ENCODE results near the gene RERE.
A peak's percentile ranks its signal among the peaks of the same experiment; 100 is the strongest.

The RERE gene

DNA sequence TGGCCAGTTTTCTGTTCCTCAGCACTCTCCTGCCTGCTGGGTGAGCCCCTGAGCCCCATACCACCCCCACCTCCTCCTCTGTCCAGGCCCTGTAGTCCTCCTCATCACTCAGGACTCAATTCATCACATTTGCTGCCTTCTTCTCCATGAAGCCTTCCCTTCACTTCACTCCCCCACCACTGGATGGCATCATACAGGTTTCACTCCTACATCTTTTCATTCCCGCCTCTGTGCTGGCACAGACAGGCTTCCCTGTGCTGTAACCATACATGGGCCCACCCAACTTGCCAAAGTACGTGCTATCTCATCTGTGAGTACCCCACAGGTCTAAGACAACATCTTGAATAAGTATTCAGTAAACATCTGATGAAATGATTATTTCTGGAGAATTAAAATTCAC lies 442.6 kb downstream of the RERE start:
- H3K27ac ChIP-seq (ENCODE audit: extremely low read depth, low read depth, low read length) = no peak overlapping the region
- peaks cover 14% of the 10 kb centered on the region for H3K4me1 ChIP-seq (ENCODE audit: control insufficient read depth, insufficient read depth, low read length)
- H3K9me3 ChIP-seq (ENCODE audit: control insufficient read depth, insufficient read depth, low read depth, low read length) = no peaks in the 10 kb centered on the region
- POLR2A ChIA-PET = no interaction called here
- CTCF ChIA-PET = interaction anchor here (0.7 to 1.1 kb wide), 2 partner anchors 9 to 399 kb away, joined by 3 to 7 read pairs; no protein-coding TSS in a partner anchor
- H3K4me3 ChIP-seq (ENCODE audit: low read depth, low read length) = no peak overlapping the region
- H3K36me3 ChIP-seq (ENCODE audit: control insufficient read depth in 2 of 2, insufficient read depth in 1 of 2, low read length in 2 of 2) = peaks cover 0 to 5% of the 10 kb centered on the region in 2 experiments; a peak in 1 of 3 replicates
- TF ChIP-seq KLF8 (tag by site-specific recombination; IDR thresholded peaks at IDR 0.05) = 0 out of 2 replicates have a peak, but pooled peaks have one; percentile 17
- TF ChIP-seq, protein P1, sequence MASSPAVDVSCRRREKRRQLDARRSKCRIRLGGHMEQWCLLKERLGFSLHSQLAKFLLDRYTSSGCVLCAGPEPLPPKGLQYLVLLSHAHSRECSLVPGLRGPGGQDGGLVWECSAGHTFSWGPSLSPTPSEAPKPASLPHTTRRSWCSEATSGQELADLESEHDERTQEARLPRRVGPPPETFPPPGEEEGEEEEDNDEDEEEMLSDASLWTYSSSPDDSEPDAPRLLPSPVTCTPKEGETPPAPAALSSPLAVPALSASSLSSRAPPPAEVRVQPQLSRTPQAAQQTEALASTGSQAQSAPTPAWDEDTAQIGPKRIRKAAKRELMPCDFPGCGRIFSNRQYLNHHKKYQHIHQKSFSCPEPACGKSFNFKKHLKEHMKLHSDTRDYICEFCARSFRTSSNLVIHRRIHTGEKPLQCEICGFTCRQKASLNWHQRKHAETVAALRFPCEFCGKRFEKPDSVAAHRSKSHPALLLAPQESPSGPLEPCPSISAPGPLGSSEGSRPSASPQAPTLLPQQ (tag by site-specific recombination; IDR thresholded peaks at IDR 0.05) = peak; percentile 80
- peak; percentile 75 for TF ChIP-seq ZFP69B (tag by site-specific recombination; IDR thresholded peaks at IDR 0.05)
- TF ChIP-seq PRDM10 (tag by site-specific recombination; IDR thresholded peaks at IDR 0.05) = peak; percentile 49
- peak; percentile 66; the same call in 1 of the 2 replicates for TF ChIP-seq CTCF (tag by site-specific recombination; IDR thresholded peaks at IDR 0.05)
- TF ChIP-seq ZFHX2 (tag by site-specific recombination; conservative IDR thresholded peaks at IDR 0.05) = peak; percentile 87
- peak; percentile 82 for TF ChIP-seq PRDM1 (tag by site-specific recombination; IDR thresholded peaks at IDR 0.05)
- TF ChIP-seq ZNF521 (tag by site-specific recombination; IDR thresholded peaks at IDR 0.05) = no peak
- TF ChIP-seq ZNF558 (tag by site-specific recombination; IDR thresholded peaks at IDR 0.05) = no peak
- TF ChIP-seq ZNF600 (tag by site-specific recombination; IDR thresholded peaks at IDR 0.05) = peak; percentile 81
- TF ChIP-seq ZNF148 (tag by site-specific recombination; IDR thresholded peaks at IDR 0.05; ENCODE audit: borderline replicate concordance) = no peak
- no peak for TF ChIP-seq HOXD13 (CRISPR knock-in tag; IDR thresholded peaks at IDR 0.05; ENCODE audit: borderline replicate concordance)
- TF ChIP-seq EGR2 (tag by site-specific recombination; IDR thresholded peaks at IDR 0.05; ENCODE audit: low read depth) = peak; percentile 85

GRCh38 chr1:8374356-8374755 lies 443.1 kb downstream of the RERE start:
- CTCF ChIA-PET = interaction anchor here (0.7 to 1.1 kb wide), 2 partner anchors 9 to 399 kb away, joined by 3 to 7 read pairs; no protein-coding TSS in a partner anchor
- Histone ChIP-seq H3K4me3 (ENCODE audit: low read depth, low read length) (no peak overlapping the region), H3K9me3 (ENCODE audit: control insufficient read depth, insufficient read depth, low read depth, low read length) (no peaks in the 10 kb centered on the region), H3K4me1 (ENCODE audit: control insufficient read depth, insufficient read depth, low read length) (peaks cover 14% of the 10 kb centered on the region), H3K27ac (ENCODE audit: extremely low read depth, low read depth, low read length) (no peak overlapping the region), H3K36me3 (ENCODE audit: control insufficient read depth in 2 of 2, insufficient read depth in 1 of 2, low read length in 2 of 2) (peaks cover 0 to 5% of the 10 kb centered on the region in 2 experiments; a peak in 1 of 3 replicates)
- POLR2A ChIA-PET = no interaction called here
- no peak for TF ChIP-seq REPIN1 (tag by site-specific recombination; IDR thresholded peaks at IDR 0.05; ENCODE audit: low read depth)
- no peak for TF ChIP-seq ZBTB26 (tag by site-specific recombination; optimal IDR thresholded peaks at IDR 0.05)
- TF ChIP-seq ZNF391 (tag by site-specific recombination; IDR thresholded peaks at IDR 0.05; ENCODE audit: borderline replicate concordance, low read depth) = no peak
- TF ChIP-seq ZNF830 (tag by site-specific recombination; IDR thresholded peaks at IDR 0.05; ENCODE audit: low read depth) = no peak
- TF ChIP-seq ZNF513 (tag by site-specific recombination; IDR thresholded peaks at IDR 0.05) = no peak

Data from HEK293 (cell line).